Kidney (tissue), 14 donors: ENCODE results near the gene NPRL2. TPM values are rescaled to one million over a fixed set of nuclear protein-coding genes. Genes with fewer than 3 reads are reported as not detected.

ENCODE experiments used
- DNase-seq, 5 donors: peaks; one replicate each; pipeline ENCODE4 v3.0.0-alpha.2; 2013 to 2020
- FAIRE-seq: peaks from 2 replicates; lab custom pipeline; 2012; peaks lifted over from hg19 to GRCh38; lab: Jason Lieb, UNC
- H3K27ac ChIP-seq, 2 donors: one replicate each; pipeline ENCODE4 v1.7.0; 2013; ENCODE audit warnings: low read depth in 2 of 2, low read length in 2 of 2, inconsistent platforms in 1 of 2
- H3K27me3 ChIP-seq: one replicate; pipeline ENCODE4 v1.7.1; 2013; ENCODE audit warnings: low read length, inconsistent platforms; ENCODE audit not compliant: control insufficient read depth, insufficient read depth
- H3K36me3 ChIP-seq, 3 donors: one replicate each; pipeline versions ENCODE4 v1.7.0 to v1.7.1; 2013; ENCODE audit warnings: low read length in 3 of 3, control low read depth in 1 of 3, inconsistent platforms in 1 of 3; ENCODE audit not compliant: insufficient read depth in 3 of 3, control insufficient read depth in 2 of 3
- H3K4me1 ChIP-seq, 3 donors: one replicate each; pipeline versions ENCODE4 v1.7.0 to v1.7.1; 2013; ENCODE audit warnings: low read length in 3 of 3, inconsistent platforms in 1 of 3, low read depth in 1 of 3; ENCODE audit not compliant: control insufficient read depth in 2 of 3, insufficient read depth in 2 of 3
- H3K4me3 ChIP-seq, 3 donors: one replicate each; pipeline versions ENCODE4 v1.7.0 to v1.8.1; 2013; ENCODE audit warnings: low read length in 3 of 3, control low read depth in 1 of 3, inconsistent platforms in 1 of 3
- H3K9ac ChIP-seq, 3 donors: one replicate each; pipeline versions ENCODE4 v1.7.0 to v1.7.1; 2013; ENCODE audit warnings: low read length in 3 of 3, control low read depth in 1 of 3, inconsistent platforms in 1 of 3
- H3K9me3 ChIP-seq, 3 donors: one replicate each; pipeline versions ENCODE4 v1.7.0 to v1.7.1; 2013; ENCODE audit warnings: low read length in 3 of 3, control low read depth in 1 of 3, inconsistent platforms in 1 of 3; ENCODE audit not compliant: control insufficient read depth in 2 of 3, insufficient read depth in 1 of 3
- CTCF ChIP-seq: IDR thresholded peaks from 3 replicates; pipeline ENCODE4 v1.5.1; 2012; ENCODE audit warnings: mild to moderate bottlenecking, moderate library complexity, borderline replicate concordance; ENCODE audit not compliant: insufficient read depth; ENCODE audit errors: extremely low read depth
- intact Hi-C: fragments of 100-400 bp; cut with DNase I; formaldehyde crosslinking; loops from one replicate; pipeline ENCODE4 v1.11.1; 2022
- polyA plus RNA-seq: library from polyadenylated mRNA; stranded (reverse); fragments of 350-450 nt; fragmentation: Illumina TruSeq; extraction: RNeasy Lipid Tissue Mini Kit (QIAGEN cat#74804); gene quantifications from one replicate; pipeline ENCODE4 v1.2.3, GENCODE V29; 2014; ENCODE audit warnings: low read depth, low replicate concordance; ENCODE audit not compliant: insufficient read depth
- total RNA-seq: library from RNA; stranded (reverse); fragmentation: NEBNext Ultra II Directional; extraction: Animal tissue kit (Norgen Biotek cat#: 25700); gene quantifications from one replicate; pipeline ENCODE4 v1.2.1, GENCODE V29; 2021
- donor health status: control.
- donor health status: control.
- donor health status: control.
- donor health status: control.
- donor health status: control.
- donor health status: DM: yes; HTN: yes; CAD: no.
- donor health status: Normal renal cell carcinoma (clear cell type).

NPRL2 gene
- total and polyA plus RNA-seq, 2 donors from 2014 or later, result 23.5 to 39.8 TPM

- TF ChIP-seq CTCF, result no peak
- Histone ChIP-seq H3K9ac (peak within 1 kb of the TSS; percentile 58 to 94 (median 89)), H3K27ac (peak within 1 kb of the TSS; percentile 85 to 91), H3K36me3 (peaks cover 3 to 23% (median 8%) of the 10 kb centered on the region in 3 donors), H3K9me3 (no peaks in the 10 kb centered on the region), H3K4me3 (peak within 1 kb of the TSS; percentile 72 to 87 (median 86)), H3K4me1 (peaks cover 0 to 43% (median 26%) of the 10 kb centered on the region in 3 donors), H3K27me3 (no peaks in the 10 kb centered on the region)
- intact Hi-C loops, result no loop called here
- DNase-seq (peak; percentile 97 to 99 (median 98)), FAIRE-seq (peak; percentile 86)
Observed at GRCh38 chr3:50358911-50359759, 8.6 kb upstream of the NPRL2 start, which contains the start of gene TMEM115. TSS of gene TMEM115 (minus strand) at chr3:50359521. CDS start at chr3:50359063, 458 bp downstream.

- Histone ChIP-seq H3K27ac (peak overlapping the region; percentile 85 to 91), H3K9me3 (no peaks in the 10 kb centered on the region), H3K36me3 (peaks cover 3 to 29% (median 13%) of the 10 kb centered on the region in 3 donors), H3K27me3 (no peaks in the 10 kb centered on the region), H3K9ac (peak overlapping the region; percentile 23 to 94 (median 89)), H3K4me3 (peak overlapping the region; percentile 72 to 87 (median 86)), H3K4me1 (peaks cover 0 to 43% (median 26%) of the 10 kb centered on the region in 3 donors)
- intact Hi-C loops, result no loop called here
- no peak for FAIRE-seq
- DNase-seq, result peak in 1 of 5 donors; percentile 67
- no peak for TF ChIP-seq CTCF
Observed at GRCh38 chr3:50358355-50358910, 7.9 kb upstream of the NPRL2 start.

- TF ChIP-seq CTCF, result no peak
- H3K27ac ChIP-seq, result peak overlapping the region; percentile 51 to 65
- no peak for FAIRE-seq
Observed at GRCh38 chr3:50357481-50357880, 6.9 kb upstream of the NPRL2 start.

More at GRCh38 chr3:50357481-50357880, 6.9 kb upstream of the NPRL2 start:
- intact Hi-C loops, result no loop called here
- peak overlapping the region; percentile 21 to 87 (median 86) for H3K4me3 ChIP-seq
- H3K36me3 ChIP-seq, result peaks cover 3 to 30% (median 14%) of the 10 kb centered on the region in 3 donors
- no peak for DNase-seq
- peaks cover 0 to 43% (median 29%) of the 10 kb centered on the region in 3 donors for H3K4me1 ChIP-seq
- no peaks in the 10 kb centered on the region for H3K27me3 ChIP-seq
- H3K9me3 ChIP-seq, result no peaks in the 10 kb centered on the region
- H3K9ac ChIP-seq, result peak overlapping the region; percentile 0 to 89 (median 51)
